Activated naive CD8-positive, alpha-beta T cell treated with anti-CD3 and anti-CD28 coated beads, Interleukin-2, amount 50 U/mL, for 16 hours (primary cell): ENCODE results near the gene SHC3.

Source experiments
- DNase-seq: peaks from one replicate; pipeline ENCODE4 v3.0.0-alpha.2; 2020; ENCODE audit warnings: low read depth, low spot score

Gene SHC3

DNA sequence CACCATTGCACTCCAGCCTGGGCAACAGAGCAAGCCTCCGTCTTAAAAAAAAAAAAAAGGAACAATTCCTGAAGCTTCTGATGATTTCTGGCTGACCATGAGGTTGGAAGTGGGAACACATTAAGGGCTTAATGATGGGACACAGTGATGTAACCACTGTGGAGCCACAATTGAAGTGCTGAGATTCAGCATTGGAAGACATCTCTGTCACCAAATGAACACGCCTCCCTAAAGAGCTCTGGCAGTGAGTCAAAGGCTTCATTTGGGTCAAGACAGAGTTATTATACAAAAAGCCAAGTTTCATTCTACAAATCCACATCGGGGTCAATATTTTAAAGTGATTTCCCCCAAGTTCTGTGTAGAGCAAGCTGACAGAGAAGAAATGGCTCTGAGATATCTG is 191.8 kb downstream of the SHC3 start:
- no peak for DNase-seq

DNA sequence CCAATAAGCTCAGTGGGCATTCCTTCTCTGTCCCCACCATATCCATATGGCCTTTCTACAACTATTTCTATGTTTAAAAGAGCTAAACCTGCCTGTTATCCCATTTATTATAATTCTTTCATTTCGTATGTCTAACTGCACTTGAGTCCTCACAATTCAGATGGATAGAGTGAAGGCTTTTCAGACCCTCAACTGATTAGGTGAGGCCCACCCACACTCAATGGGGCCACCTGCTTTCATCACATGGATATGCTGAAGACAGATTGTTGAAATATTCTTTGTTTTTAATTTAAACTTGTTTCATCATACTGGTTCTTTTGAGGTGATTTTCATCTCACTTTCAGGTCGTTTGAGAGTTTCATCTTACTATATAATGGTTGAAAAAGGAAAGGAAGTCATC is 193.0 kb downstream of the SHC3 start:
- no peak for DNase-seq

DNA sequence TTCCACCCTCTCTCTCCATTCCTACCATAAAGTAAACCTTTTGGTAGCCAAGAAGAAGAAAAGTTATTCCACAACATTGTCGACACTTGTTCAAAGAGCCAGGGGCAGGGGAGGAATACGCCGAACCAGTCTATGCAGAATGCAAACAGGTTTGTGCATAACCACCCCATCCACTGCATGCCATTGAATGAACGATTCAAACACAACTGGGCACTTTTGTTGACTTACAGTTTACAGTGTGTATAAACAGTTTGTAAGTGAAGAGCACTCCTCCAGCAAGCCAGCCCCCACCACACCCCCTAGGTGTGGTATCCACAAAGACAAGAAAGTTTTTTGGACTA is 194.1 kb downstream of the SHC3 start:
- DNase-seq, result no peak

DNA sequence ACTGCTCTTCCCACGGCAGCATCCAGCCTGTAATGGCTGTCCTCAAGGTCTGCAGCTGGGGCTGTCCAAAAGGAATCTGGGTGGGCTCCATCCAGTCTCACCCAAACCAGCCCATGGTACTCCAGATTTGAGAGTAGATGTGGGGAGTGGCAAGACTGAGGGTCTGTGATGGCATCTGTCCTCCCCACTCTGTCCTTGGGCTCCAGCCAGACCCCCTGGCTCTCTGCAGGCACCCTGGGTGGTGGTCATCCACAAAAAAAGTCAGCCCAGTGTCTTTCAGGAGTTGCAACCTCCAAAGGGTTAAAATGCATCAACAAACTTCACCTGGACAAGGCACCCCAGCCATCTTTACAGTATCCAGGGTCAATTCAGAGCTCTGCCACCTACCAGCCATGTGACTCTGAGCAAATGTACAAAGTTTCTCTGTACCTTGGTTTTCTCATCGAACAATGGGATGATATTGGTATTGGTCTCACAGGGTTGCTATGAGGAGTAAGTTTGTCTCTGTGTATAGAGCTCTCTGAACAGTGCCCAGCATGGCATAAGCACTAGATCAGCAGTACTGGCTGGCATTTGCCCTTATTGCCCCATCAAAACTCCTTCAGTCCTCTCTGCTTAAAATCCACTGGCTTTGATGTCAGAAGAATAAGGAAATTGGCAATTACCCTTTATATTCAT is 194.6 kb downstream of the SHC3 start:
- DNase-seq, result no peak

DNA sequence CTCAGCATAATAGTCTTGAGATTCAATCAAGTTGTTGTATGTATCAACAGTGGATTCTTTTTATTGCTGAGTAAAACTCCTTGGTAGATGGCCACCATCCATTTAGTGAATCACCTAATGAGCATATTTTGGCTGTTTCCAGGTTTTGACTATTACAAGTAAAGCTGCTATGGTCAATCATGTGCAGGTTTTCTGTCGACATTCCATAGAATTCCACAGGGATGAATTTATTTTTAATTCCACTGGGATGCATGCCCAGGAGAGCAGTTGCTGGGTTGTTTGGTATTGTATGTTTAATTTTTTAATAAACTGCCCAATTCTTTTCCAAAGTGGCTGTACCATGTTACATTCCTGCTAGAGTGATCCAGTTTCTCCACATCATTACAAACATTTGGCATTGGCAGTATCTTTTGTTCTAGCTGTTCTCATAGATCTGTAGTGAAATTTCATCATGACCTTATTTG is 197.8 kb downstream of the SHC3 start:
- DNase-seq, result no peak

DNA sequence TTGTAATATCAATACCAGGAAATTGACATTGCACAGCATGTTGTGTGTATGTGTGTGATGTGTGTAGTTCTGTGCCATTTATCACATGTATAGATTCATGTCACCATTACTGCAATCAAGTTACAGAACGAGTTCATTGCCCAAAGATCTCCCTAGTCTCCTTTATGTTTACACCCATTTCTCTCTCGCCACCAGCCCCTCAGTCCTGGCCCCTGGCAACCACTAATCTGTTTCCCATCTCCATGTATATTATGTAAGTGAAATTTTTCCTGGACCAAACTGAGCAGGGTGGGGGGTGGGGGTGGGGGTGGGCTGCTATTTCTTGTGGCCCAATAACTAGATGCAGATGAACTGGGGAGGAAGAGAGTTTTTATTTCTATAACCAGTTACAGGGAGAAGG is 198.8 kb downstream of the SHC3 start:
- DNase-seq, result no peak

DNA sequence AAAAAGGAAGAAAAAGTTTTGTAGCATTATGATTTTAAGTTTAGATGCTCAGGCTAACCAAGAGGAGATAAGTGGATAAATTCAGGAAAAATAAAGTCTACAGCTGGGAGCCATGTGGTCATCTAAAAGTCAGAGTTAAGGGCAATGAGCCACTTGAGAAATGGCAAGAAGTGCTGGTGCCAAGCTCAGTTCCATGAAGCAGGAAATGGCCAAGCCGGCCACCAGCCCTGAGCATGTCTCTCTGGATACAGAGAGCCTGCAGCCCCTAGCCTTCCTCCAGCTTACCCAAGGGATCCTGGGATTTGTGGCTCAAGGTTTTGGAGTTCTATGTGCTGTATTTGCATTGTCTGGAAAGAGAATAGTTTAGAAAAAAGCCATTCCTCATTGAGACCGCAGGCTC is 199.6 kb downstream of the SHC3 start:
- DNase-seq, result no peak

DNA sequence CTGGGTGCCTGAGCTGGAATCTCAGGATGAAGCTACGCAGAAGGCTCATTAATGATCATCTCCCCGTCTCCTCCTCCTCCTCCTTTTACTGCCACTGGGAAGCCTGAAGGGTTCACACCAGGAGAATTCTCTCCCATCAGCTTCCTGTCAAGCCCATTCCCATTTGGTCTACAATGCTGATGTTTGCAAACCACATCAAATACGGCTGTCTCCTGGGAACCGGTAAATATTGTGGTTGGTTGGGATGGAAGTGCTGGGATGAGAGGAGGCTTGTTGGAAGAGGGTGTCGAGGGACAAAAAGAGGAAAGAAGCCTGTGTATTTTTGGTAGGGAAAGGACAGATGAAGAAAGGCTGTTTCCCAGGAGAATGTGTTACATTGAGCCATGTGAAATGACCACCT is 200.6 kb downstream of the SHC3 start:
- DNase-seq, result no peak

DNA sequence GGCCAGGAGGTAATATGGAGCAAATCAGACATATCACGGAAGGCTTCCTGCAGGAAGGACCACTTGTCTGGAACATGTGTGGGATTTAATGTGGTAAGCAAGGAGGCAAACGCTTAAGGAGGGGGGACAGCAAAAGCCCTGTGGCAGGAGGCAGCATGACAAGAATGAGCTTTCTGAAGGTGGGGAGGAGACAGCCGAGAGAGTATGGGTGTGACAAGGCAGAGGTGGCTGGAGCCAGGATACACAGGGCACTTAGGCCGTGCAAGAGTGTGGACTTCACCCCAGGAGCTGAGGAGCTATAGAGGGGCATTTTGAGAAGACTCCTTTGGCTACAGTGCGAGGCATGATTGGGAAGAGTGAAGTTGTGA is 201.7 kb downstream of the SHC3 start:
- no peak for DNase-seq

DNA sequence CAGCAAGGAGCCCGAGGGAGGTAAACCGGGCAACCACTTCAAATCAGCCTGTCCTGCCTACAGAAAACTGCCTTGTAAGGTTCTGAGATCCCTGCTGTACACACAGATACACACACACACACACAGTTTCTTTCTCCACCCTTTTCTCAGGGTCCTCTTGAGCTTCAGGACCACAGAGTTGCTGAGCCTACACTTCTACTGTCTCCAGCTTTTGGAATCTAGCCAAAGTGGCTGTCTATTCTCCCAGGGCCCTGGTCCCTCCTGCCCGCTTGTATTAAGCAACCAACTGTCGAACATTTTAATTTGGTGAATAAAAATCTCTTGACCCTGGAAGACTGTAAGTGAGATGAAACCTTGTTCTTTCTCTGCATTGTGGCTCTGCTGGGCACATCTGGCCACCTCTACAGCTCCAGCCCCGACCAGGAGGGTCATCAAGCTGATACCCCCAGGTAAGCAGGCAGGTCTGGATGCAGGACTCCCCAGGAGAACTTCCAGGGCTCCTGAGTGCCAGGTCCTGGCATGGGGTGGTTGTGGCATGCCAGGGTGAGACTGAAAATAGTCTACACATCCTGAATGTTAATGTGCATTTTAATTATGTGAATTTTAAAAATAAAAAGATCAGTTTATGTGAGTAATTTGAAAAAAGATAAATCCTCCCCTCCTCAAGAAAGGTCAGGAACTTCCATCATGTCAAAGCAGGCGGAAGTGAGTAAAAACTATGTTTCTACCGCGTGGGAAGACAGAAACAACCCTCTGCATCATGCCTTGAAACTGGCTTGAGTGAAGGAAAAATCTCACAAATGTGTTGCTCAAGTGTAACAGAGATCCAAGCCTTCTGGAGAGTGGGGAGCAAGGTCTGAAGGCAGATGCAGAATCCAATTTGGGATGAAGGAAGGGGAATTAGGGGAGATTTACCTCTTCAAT is 202.4 kb downstream of the SHC3 start:
- no peak for DNase-seq

DNA sequence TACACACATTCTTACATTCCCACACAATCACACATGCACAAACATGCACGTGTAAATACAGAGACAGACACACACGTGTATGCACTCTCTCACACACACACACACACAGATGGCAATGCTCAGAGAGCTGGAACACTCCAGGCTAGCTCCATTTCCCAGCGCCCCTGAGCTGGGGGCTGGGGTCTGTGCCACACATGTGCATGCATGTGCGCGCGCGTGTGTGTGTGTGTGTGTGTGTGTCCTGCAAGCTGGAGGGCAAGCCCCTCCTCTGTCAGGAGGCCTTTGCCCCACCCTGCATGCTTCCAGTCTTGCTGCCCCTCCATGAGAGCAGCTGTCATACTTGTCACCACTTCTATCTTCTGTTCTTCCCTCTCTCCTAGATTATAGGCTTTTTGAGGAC is 204.0 kb downstream of the SHC3 start:
- no peak for DNase-seq

DNA sequence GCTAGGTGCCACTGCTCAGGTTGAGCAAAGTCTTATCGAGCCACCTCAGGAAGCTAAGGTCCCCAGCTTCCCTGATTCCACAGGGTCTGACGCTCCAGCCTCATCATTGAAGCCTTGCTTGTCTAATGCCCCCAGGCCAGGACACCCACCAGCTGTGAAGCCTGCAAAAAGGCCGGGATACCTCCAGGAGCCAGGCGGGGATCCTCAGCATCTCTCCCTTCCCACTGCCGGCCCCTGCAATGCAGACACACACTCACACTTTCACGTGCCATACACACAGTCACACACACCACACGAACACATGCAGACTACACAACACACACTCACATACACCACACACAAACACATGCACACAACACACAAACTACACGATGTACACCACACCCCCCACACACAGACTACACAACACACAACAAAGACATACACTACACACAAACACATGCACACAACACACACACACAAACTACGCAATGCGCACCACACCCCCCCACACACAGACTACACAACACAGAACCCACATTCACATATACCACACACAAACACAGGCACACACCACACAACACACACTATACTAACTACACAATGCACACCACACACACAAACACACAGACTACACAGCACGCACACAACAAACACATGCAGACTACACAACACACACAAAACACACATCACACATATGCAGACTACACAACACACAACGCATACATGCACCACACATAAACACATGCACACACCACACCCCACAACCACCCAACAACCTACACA is 205.2 kb downstream of the SHC3 start:
- DNase-seq, result no peak

DNA sequence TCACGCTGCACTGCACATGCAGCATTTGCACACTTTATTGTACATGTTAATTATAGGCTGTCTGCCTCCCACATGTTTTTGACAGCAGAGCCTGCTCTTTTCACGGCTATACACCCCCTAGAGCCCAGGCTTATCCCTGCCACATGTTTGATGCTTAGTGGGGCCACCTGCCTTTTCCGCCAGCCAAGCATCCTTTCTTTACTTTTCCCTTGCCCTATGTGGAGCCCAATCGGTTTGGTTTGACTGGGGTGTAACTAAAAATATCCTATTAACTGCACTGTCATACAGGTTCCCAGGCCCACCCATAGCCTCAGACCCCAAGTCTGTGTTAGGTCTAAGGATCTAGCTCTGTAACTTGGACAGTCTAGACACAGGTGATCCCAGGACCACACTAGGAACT is 206.2 kb downstream of the SHC3 start:
- DNase-seq, result no peak

DNA sequence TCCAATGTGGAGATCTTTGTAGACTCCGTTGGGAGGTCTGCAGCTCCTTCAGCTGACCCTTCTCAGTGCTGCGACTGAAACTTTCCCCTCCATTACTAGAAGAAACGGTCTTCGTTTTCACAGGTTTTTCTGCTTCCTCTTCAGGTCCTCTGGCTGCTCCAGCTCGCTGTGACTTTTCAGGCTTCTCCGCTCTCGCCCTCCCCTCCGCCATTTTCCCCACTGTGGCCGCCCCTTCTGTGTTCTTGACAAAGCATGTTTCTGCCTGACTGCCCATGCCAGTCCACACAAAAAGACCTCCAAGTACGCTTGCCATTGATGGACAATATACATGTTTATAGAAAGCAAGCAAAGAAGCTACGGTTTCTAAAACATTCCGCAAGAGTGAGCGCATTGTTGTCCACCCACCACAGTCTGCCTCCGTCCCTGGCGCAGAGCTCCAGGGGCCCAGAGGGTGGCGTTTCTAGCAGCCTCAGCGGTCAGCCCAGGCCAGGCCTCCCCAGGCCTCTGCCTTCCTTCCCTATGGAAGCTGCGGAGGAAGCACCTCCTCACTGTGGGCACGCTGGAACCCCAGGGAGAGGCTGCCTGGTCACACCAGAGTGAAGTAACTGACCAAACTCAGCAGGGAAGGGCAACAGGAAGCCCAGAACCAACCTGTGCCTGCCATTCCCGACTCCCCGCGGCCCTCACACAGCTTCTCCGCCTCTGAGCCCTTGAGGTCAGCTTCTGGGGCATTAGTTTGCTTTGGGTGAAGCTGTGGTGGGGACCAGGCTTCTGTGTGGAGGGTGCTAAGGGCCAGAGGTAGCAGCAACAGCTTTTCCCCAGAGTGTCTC is 207.3 kb downstream of the SHC3 start:
- DNase-seq, result no peak

DNA sequence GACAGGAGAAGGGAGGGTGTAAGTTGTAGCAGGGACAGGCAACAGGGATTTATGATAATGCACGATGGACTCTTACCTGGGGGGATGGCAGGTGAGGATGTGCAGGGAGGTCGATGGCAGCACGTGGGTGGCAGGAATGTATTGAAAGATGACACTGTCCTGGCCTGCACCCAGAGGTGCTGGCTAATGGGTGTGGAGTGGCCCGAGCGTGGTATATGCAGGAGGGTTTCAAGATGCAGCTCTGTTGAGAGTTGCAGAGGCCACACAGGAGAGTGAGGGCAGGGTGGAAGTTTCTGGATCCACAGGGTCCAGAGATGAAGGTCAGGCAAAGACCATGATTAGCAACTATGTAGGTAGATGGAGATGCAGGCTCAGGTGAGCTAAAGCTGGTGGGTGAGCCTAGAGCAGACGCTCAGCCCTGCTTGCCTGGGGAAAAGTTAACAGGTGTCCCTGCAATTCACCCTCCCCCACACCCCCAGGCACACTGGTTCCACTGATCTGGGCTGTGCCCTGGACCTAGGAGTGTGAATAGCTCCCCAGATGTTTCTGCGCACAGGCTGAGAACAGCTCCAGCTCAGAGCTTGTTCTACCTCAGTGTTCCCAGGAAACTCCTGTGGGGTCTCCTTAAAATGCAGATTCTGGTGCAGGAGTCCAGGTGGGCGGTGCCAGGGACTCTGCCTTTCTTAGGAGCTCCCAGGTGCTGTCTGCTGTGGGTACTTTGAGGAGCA is 208.8 kb downstream of the SHC3 start:
- no peak for DNase-seq

DNA sequence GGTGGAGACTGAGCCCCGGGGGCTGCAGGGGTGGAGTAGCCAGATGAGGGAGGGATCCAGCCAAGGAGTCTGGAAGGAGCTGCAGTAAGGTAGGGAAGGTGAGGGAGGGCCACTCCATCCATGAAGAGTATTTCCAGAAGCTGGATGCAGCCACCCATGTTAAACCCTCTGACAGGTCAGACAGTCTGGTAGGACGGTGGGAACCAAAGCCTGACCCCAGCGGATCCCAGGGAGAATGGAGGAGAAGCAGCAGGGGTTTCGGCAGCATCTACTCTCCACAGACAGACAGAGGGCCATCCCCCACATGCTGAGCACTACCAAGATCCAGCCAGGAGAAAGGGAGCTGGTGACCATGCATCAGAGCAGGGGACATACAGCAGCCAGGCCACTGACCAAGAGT is 209.8 kb downstream of the SHC3 start:
- no peak for DNase-seq

DNA sequence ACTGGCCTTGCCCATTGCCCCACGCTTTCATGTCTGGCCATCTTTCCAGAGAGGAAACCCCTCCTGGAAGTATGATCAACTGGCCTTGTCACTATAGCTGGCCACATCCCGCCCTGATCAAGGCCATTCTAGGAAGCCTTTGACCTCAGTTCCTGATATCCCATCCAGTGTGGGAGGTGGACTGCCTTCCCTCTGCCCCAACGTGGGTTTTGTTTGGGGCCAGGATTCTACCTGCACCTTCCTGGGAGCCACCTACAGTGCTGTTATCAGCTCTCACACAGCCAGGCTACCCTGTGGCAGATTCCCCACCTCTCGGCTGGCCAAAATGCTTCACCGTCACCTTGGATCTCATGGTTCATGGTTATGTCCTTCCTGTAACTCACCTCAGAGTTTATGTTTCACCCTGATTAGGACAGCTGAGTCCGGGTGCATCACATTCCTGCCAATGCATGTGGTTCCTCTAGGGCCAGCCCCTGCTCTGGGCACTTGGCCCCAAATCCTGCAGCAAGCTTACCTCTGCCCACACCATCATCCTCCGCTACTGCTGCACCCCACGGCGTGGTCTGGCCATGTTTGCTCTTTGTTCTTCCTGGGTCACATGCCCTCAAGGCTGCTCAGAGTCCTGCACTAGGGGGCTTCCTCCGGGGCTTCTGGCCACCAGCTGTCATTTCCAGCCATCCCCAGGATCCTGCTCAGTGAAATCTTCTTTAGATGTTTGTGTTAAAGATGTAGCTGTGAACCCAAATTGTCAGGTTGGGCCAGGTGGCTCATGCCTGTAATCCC is 211.5 kb downstream of the SHC3 start:
- no peak for DNase-seq

DNA sequence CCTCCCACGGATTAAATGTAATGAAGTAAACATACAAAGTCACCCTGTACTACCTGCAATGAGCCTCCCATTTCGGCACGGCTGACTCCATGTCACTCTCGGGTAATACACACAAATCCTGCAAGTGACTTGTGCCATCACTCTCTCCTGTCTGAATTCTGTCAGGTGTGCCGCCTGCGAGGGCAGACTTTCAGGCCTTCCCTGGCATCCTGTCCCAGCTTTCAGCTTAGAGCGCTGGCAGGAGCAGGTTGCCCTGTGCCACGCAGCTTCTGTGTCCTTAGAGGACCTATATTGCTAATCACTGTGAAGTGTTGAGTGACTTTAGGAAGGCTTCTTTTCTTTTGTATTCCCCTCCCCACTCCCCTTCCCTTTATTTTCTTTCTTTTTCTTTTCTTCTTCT is 213.1 kb downstream of the SHC3 start:
- DNase-seq, result no peak

DNA sequence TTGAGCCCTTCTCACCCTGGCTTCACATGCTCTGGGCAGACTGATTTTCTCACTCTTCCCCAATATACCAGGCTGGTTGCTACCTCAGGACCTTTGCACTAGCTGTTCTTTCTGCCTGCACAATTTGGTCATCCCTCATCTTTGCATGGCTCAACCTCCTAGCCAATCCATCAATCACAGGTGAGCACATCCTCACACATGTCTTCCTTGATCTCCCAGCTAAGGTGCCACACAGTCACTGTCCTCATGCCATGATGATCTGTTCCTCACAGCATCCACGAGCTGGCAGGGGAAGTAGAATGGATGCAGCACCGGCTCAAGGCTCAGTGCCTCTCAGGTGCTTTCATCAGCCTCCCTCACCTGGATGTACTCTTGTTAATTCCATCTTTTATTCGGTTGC is 218.0 kb downstream of the SHC3 start:
- no peak for DNase-seq
